HuH-7.5 (cell line): ENCODE results near the gene RPL29.

Source experiments
- DNase-seq: peaks from one replicate; pipeline ENCODE4 v3.0.0; 2011; ENCODE audit warnings: low spot score

RPL29 gene

GRCh38 chr3:52025453-52025852 lies 29.8 kb upstream of the RPL29 start:
- no peak for DNase-seq

DNA sequence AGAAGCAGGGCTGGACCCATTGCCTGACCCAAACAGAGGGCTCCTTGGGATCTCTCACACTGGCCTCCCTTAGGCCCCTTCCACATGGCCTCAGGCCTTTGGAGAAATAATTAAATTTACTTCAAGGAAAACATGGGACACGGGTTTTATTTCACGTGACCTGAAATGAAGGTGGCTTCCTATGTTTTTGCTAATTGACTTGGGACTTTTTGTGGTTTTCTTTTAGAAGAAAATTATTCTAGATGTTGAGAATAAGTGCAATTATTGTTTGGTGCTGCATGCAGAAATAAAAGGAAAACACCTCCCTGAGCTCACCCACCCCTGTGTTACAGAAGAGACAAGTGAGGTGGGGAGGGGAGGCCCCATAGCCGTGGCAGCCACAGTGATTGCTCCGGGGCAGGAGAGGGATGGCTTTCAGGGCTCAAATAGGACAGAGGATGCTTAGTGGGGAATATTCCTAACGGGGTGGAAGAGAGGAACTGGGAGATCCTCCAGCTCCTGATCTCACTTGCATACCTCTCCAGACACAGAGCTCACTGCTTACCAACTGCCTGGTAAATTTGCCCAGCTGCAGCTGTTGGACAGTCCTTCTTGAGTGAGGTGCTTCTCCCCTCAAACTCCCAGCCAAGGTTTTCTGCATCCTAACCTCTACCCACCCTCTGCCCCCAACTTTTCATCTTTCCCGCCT lies 29.2 kb upstream of the RPL29 start:
- DNase-seq, result no peak

DNA sequence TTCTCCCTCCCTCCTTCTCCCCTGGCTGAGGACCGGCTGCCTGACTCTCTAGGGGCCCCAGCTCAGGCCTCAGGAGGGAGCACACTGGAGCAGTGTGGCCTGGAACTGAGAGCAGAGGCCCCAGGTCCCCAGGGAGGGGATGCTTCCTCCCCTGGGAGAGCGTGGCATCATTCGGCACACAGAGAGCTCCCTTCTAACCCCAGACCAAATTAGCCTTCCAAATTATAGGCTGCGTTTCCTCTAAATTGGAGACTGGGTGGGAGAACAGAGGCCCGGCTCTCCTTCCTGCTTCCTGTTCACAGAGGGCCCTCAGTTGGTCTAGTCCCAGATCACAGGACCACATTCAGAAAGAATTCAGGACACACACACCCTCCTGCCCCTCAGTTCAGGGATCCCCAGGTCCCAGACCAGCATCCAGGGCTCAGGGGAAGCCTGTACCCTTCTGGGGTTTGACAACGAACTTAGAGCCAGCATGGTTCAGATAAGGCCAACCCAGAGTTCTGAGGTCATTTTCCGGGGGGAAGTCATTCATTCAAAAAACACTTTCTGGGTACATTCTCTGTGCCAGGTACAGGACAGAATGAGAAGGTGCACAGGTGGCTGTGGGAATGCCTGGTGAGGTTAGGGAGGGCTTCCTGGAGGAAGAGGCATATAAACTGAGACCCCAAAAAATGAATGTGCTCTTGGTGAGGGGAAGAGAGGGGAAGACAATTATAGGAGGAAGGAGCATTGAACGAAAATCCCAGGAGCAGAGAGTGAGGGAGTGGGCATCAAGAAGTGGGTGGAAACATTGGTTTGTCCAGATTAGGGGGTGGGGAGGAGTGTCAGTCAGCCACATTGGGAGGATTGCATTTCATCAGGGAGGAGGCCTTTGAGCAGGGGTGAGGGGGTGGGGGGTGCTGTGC lies 28.4 kb upstream of the RPL29 start:
- DNase-seq, result no peak

- no peak for DNase-seq
Observed at GRCh38 chr3:52023101-52023770, 27.5 kb upstream of the RPL29 start.

- DNase-seq, result no peak
Observed at GRCh38 chr3:52022323-52023100, 26.8 kb upstream of the RPL29 start.

DNA sequence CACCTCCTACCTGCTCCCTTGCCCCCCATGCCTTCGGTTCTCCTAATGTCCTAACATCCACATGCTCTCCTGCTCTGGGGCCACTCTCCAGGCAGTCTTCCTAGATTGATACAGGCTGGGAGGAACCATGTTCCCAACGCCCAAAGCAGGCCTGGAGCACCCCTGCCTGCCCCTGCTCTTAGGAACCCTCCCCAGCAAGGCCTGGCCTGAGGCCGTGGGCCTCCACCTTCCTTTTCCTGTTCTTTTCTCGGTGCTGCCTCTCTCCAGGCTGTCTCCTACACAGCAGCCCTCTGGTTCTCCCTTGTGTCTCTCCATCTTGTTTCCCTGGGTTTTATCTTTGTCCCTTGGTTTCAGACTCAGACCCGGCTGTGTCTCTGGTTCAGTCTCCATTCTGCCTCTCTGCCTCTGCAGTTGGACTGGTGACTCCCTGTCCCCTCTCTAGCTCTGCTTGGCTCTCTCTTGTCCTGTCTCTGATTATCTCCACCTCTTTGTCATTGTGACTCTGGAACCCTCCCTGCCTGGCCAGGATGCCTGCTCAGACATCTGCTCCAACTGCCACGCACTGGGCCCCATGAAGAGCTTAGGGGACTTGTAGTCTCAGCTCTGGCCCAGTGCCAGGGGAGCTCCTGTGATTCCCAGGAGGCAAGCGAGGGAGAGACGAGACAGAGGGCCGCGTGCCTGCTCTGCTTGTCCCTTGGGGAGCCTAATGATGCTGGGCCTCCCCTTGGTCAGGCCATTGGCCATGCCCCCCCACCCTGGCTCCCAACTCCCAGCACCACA lies 26.0 kb upstream of the RPL29 start:
- DNase-seq, result no peak

DNA sequence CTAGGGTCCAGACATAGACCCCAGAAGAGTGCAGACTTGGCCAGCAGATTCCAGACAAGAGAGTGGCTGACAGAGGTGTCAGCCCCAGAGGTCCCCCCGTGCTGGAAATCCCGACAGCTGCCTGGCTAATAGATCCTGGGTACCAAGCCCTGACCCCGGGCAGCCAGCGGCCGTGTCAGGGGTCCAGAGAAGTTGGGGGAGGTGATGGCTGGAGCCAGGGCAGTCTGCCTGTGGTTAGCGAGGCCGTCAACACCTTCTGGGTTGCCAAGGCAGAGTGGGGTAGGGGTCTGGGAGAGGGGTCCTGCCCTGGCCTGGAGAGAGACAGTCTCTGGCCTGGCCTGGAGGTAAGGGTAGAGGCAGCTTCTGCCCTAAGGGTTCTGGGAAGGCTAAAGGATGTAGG lies 25.1 kb upstream of the RPL29 start:
- no peak for DNase-seq

- DNase-seq, result no peak
Observed at GRCh38 chr3:52019352-52020080, 23.8 kb upstream of the RPL29 start.

DNA sequence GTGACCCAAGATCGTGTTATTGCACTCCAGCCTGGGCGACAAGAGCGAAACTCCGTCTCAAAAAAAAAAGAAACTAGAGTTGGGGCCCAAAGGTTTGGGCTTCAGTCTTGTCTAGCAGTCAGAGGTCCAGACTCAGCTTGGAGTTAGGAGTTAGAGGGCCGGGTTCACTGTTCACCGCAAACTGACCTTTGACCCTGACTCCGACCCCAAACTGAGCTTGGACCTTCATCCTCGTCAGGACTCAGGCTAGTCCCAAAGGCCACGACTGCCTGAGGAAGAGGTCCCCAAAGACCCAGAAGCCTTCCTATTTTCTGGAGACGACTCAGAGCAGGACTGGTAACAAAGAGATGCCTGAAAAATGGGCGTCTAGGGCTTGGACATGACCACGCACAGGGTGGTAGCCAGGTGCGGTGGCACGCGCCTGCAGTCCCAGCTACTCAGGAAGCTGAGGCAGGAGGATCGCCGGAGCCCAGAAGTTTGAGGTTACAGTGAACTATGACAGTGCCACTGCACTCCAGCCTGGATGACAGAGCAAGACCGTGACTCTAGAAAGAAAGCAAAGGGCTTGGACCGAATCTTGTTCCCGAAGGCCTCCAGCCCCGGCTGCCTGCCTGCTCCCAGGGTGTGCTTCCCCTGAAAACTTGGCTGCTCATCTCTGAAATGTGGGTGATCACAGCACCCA lies 22.8 kb upstream of the RPL29 start:
- no peak for DNase-seq

GRCh38 chr3:52017586-52017985 lies 21.9 kb upstream of the RPL29 start:
- DNase-seq, result no peak

- no peak for DNase-seq
Observed at GRCh38 chr3:52015438-52016228, 19.9 kb upstream of the RPL29 start.

DNA sequence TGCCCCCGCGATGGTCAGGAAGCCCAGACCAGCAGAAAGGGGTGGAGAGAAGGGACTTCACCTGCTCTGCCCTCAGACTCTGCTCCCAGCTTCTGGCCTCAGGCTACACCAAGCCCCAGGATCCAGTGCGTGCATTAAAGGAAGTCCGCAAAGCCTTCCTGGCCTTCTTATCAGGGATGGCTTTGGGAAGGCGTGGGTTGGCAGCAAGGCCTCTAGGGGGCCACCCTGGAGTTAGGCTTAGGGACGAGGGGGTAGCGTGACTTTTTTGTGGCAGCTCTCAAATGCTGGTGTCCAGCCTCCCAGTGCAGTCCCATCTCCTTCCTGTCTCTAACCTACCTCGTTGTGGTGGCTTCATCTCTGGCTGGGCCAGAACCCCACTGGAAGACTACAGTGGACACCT lies 18.9 kb upstream of the RPL29 start:
- peak; percentile 62 for DNase-seq

GRCh38 chr3:52013802-52014598 lies 18.3 kb upstream of the RPL29 start:
- DNase-seq, result no peak

DNA sequence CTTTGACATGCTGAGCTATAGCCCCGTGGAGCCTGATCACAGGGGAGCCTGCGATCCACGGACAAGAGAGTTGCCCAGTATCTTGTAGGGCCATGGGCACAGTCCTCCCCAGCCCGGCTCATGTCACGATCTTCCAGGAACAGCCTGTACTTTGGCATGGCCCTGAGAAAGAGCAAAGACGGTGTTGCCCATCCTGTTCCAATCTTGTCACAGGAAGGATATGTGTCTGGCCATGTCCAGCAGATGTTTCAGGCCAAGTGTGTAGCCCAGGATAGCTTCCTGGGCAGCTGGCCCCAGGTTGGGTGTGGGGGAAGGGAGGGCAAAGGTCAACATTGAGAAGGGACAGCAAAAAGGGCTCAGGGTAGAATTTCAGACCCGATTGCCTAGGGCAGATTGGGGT lies 17.0 kb upstream of the RPL29 start:
- no peak for DNase-seq

GRCh38 chr3:52010431-52010830 lies 14.7 kb upstream of the RPL29 start:
- DNase-seq, result no peak

GRCh38 chr3:52007291-52007690 lies 11.6 kb upstream of the RPL29 start:
- DNase-seq, result no peak

- no peak for DNase-seq
Observed at GRCh38 chr3:52006820-52007133, 11.1 kb upstream of the RPL29 start.

DNA sequence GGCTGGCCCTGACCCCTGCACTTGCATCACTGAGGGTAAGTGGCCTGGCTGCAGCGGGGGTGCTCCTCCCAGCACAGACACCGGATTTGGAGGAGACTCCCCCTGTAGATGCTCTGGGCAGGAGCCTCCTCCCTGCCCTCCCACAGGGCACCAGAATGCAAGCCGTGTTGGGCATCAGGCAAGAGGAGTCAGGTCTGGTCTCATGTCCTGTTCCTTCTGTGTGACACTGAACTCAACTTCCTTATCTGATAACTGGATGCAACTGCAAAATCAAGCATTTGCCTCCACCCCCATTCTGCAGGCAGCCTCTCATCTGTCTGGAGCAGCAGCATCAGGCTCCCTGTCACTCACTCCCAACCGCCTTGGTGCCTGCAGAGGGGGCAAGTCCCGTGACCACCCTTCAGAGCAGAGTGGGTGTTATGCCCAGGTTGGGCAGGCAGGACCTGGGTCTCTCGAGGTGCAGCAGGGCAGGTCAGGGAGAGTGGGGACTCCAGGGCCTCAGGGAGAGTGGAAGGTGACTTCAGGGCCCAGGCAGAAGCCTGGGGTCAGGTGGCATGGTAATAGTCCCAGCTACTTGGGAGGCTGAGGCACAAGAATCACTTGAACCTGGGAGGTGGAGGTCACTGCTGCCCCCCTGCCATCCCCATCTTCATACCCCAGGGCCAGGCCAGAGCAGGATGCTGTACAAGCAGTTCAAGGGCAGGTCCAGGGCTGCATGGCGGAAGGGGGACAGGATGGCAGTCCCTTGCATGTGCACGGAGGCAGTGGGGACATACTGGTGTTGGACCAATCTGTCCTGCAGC lies 10.5 kb upstream of the RPL29 start:
- DNase-seq, result no peak
